Uterus (tissue), 4 donors: ENCODE results near the gene CST5. TPM values are rescaled to one million over a fixed set of nuclear protein-coding genes. Genes with fewer than 3 reads are reported as not detected.

ENCODE experiments used
- DNase-seq, 2 donors: peaks; one replicate each; pipeline ENCODE4 v3.0.0-alpha.2; 2019 to 2020
- H3K27ac ChIP-seq, 2 donors: fragments of 200-600 bp; sonication (generic); 1 replicate in 1 of 2; 2 replicates in 1 of 2; pipeline ENCODE4 v1.5.1; 2016 to 2018
- H3K27me3 ChIP-seq, 2 donors: fragments of 200-600 bp; sonication (generic); one replicate each; pipeline ENCODE4 v1.5.1; 2018 to 2019; ENCODE audit warnings: control low read depth in 1 of 2
- H3K36me3 ChIP-seq, 2 donors: fragments of 200-600 bp; sonication (generic); one replicate each; pipeline ENCODE4 v1.5.1; 2019; ENCODE audit warnings: control low read depth in 1 of 2
- H3K4me1 ChIP-seq, 2 donors: fragments of 200-600 bp; sonication (generic); one replicate each; pipeline ENCODE4 v1.5.1; 2018 to 2019; ENCODE audit warnings: control low read depth in 1 of 2
- H3K4me3 ChIP-seq, 2 donors: fragments of 200-600 bp; sonication (generic); 1 replicate in 1 of 2; 2 replicates in 1 of 2; pipeline ENCODE4 v1.5.1; 2018 to 2019; ENCODE audit warnings: mild to moderate bottlenecking in 1 of 2
- H3K9me3 ChIP-seq, 2 donors: fragments of 200-600 bp; sonication (generic); one replicate each; pipeline ENCODE4 v1.5.1; 2019; ENCODE audit warnings: control low read depth in 1 of 2
- POLR2A ChIP-seq, 2 donors: fragments of 450-650 bp; IDR thresholded peaks; one replicate each; pipeline ENCODE4 v1.6.1; 2016; ENCODE audit warnings: antibody characterized with exemption in 2 of 2, mild to moderate bottlenecking in 1 of 2, moderate library complexity in 1 of 2
- intact Hi-C: fragments of 100-400 bp; cut with DNase I; formaldehyde crosslinking; loops from one replicate; pipeline ENCODE4 v1.15.1; 2023; ENCODE audit warnings: low total_unique reads
- total RNA-seq, 4 donors: library from RNA; depleted of rRNA in 3 of 4; stranded (reverse); fragments of >200 nt in 3 of 4; gene quantifications; one replicate each; pipeline versions ENCODE4 v1.1.0 to v1.2.4, GENCODE V29; 2014 to 2023
- TF ChIP-seq, protein P1 (sequence below), 4 experiments: fragments of 200-600 bp in 2 of 4; fragments of 450-650 bp in 2 of 4; sonication (generic) in 2 of 4; IDR thresholded peaks; one replicate each; pipeline ENCODE4 v1.5.1; 2016 to 2019; ENCODE audit warnings: antibody characterized with exemption in 4 of 4, mild to moderate bottlenecking in 2 of 4, moderate library complexity in 1 of 4
- donor health status: DM: yes; HTN: yes; CAD: no.

The CST5 gene
- total RNA-seq, 4 donors from 2014 or later = not detected

DNA sequence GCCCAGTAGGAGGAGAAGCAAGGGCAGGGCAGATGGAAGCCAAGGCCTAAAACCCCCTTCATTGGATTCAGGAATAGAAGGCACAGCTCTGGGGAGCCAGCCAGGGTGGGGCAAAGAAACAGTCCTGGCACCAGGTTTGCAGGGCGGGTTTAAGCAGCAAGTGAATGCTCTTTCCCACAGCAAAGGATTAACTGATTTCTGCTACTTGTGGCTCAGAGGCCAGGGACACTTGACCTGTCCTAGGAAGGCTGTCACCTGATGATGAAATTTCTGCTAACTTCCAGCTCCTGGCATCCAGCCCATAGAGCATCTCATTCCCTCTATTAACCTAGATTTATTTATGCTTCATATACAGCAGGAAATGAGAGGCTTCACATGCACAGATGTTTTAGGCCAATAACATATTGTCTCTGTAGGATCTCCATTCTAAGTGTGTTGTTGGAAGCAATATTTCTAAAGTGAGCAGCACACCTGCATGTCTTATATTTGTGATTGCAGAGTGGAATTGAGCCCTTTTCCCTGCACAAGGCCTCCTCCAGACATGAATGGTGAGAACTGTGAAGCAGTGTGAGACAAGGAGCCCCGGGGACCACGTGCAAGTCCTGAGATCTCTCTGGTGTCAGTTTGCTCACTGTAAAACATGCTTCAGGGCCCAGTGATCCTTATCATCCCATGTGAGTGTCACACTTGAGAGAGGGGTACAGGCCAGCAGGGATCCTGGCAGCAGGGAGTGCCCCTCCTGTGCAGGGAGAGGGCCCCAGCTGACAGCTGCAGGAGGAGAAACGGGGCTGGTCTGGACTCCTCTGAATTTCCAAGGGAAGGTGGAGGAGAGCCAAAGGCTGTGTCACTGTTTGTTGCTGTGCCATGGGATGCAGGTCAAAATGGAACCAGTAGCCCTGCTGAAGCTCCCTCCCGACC is 41.1 kb upstream of the CST5 start:
- intact Hi-C loops = no loop called here
- no peaks in the 10 kb centered on the region for H3K27me3 ChIP-seq
- H3K4me1 ChIP-seq = no peaks in the 10 kb centered on the region
- no peak overlapping the region for H3K27ac ChIP-seq
- no peak for DNase-seq
- H3K36me3 ChIP-seq = no peaks in the 10 kb centered on the region
- no peak overlapping the region for H3K4me3 ChIP-seq
- TF ChIP-seq, protein P1, sequence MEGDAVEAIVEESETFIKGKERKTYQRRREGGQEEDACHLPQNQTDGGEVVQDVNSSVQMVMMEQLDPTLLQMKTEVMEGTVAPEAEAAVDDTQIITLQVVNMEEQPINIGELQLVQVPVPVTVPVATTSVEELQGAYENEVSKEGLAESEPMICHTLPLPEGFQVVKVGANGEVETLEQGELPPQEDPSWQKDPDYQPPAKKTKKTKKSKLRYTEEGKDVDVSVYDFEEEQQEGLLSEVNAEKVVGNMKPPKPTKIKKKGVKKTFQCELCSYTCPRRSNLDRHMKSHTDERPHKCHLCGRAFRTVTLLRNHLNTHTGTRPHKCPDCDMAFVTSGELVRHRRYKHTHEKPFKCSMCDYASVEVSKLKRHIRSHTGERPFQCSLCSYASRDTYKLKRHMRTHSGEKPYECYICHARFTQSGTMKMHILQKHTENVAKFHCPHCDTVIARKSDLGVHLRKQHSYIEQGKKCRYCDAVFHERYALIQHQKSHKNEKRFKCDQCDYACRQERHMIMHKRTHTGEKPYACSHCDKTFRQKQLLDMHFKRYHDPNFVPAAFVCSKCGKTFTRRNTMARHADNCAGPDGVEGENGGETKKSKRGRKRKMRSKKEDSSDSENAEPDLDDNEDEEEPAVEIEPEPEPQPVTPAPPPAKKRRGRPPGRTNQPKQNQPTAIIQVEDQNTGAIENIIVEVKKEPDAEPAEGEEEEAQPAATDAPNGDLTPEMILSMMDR (IDR thresholded peaks at IDR 0.05) = no peak
- no peak for TF ChIP-seq POLR2A (IDR thresholded peaks at IDR 0.05)
- no peaks in the 10 kb centered on the region for H3K9me3 ChIP-seq

DNA sequence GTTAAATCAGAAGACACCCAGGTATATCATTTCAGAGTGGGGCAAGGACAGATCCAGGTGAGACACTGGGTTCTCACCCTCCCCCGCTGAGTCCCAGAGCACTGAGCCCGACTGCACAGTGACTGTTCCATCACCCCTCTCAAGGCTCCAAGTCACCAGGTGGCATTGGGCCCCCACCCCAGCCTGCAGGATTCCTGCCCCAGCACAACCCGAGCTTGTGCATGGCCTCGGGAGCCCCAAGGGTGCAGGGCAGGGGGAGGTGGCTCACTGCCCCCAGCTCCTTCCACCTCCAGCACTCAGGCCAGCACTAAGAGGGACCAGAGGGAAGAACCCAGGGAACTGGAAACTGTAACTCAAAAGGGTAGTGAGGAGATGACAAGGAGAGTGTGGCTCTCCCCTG is 39.3 kb upstream of the CST5 start:
- Histone ChIP-seq H3K4me1 (no peaks in the 10 kb centered on the region), H3K36me3 (no peaks in the 10 kb centered on the region), H3K9me3 (no peaks in the 10 kb centered on the region), H3K27me3 (no peaks in the 10 kb centered on the region), H3K4me3 (no peak overlapping the region), H3K27ac (no peak overlapping the region)
- TF ChIP-seq POLR2A (IDR thresholded peaks at IDR 0.05) = no peak
- TF ChIP-seq, protein P1 (IDR thresholded peaks at IDR 0.05) = no peak
- intact Hi-C loops = no loop called here
- no peak for DNase-seq

- Histone ChIP-seq H3K4me1 (no peaks in the 10 kb centered on the region), H3K4me3 (no peak overlapping the region), H3K27ac (no peak overlapping the region), H3K9me3 (no peaks in the 10 kb centered on the region), H3K27me3 (no peaks in the 10 kb centered on the region), H3K36me3 (no peaks in the 10 kb centered on the region)
- no peak for TF ChIP-seq POLR2A (IDR thresholded peaks at IDR 0.05)
- TF ChIP-seq, protein P1 (IDR thresholded peaks at IDR 0.05) = no peak
- intact Hi-C loops = no loop called here
- no peak for DNase-seq
Observed at GRCh38 chr20:23918101-23918862, 38.7 kb upstream of the CST5 start.

GRCh38 chr20:23917024-23917725 is 37.6 kb upstream of the CST5 start:
- intact Hi-C loops = no loop called here
- H3K36me3 ChIP-seq = no peaks in the 10 kb centered on the region
- H3K4me3 ChIP-seq = no peak overlapping the region
- no peak overlapping the region for H3K27ac ChIP-seq
- H3K27me3 ChIP-seq = no peaks in the 10 kb centered on the region
- no peak for DNase-seq
- H3K4me1 ChIP-seq = no peaks in the 10 kb centered on the region
- no peaks in the 10 kb centered on the region for H3K9me3 ChIP-seq
- no peak for TF ChIP-seq POLR2A (IDR thresholded peaks at IDR 0.05)
- TF ChIP-seq, protein P1 (IDR thresholded peaks at IDR 0.05) = no peak
